HG03280 (cell line): Measurements from ENCODE around the gene BBS4.
"Not testable (repeated sequence)": the region's sequence is repeated elsewhere in the genome, so short reads cannot be mapped to it uniquely, and the experiment has no call there.

Experiments used
- ATAC-seq: cut with Tn5 transposase; IDR thresholded peaks from one replicate; pipeline ENCODE4 v1.9.1; 2021; ENCODE audit warnings: mild to moderate bottlenecking, moderate library complexity; ENCODE audit not compliant: unreplicated experiment

BBS4 gene

GRCh38 chr15:72698938-72699337 lies 12.9 kb downstream of the BBS4 start:
- no peak for ATAC-seq

GRCh38 chr15:72700076-72700475 lies 14.1 kb downstream of the BBS4 start:
- ATAC-seq, result no peak

GRCh38 chr15:72706266-72706665 lies 20.3 kb downstream of the BBS4 start:
- ATAC-seq, result no peak

- not testable (repeated sequence) for ATAC-seq
These were observed 22.7 kb downstream of the BBS4 start for GRCh38 chr15:72708551-72709303.

GRCh38 chr15:72722071-72722696 lies 36.2 kb downstream of the BBS4 start:
- ATAC-seq, result no peak

- ATAC-seq, result no peak
These were observed 38.0 kb downstream of the BBS4 start for GRCh38 chr15:72724028-72724427.

GRCh38 chr15:72725446-72725845 lies 39.4 kb downstream of the BBS4 start:
- ATAC-seq, result no peak

- ATAC-seq, result not testable (repeated sequence)
These were observed 39.8 kb downstream of the BBS4 start for GRCh38 chr15:72725851-72726250.

GRCh38 chr15:72727154-72727553 lies 41.1 kb downstream of the BBS4 start:
- ATAC-seq, result no peak

GRCh38 chr15:72728249-72728648 lies 42.2 kb downstream of the BBS4 start:
- ATAC-seq, result not testable (repeated sequence)

- no peak for ATAC-seq
These were observed 42.8 kb downstream of the BBS4 start for GRCh38 chr15:72728821-72729220.

GRCh38 chr15:72732086-72732485 lies 46.1 kb downstream of the BBS4 start:
- no peak for ATAC-seq

GRCh38 chr15:72732516-72732915 lies 46.5 kb downstream of the BBS4 start:
- no peak for ATAC-seq

GRCh38 chr15:72733941-72734738 lies 48.1 kb downstream of the BBS4 start:
- no peak for ATAC-seq

GRCh38 chr15:72735111-72735510 lies 49.1 kb downstream of the BBS4 start:
- no peak for ATAC-seq

GRCh38 chr15:72737061-72737460 lies 51.1 kb downstream of the BBS4 start:
- no peak for ATAC-seq

GRCh38 chr15:72737723-72738122 lies 51.7 kb downstream of the BBS4 start:
- no peak for ATAC-seq

GRCh38 chr15:72740219-72740618 lies 54.2 kb downstream of the BBS4 start:
- ATAC-seq, result peak; percentile 76

- no peak for ATAC-seq
These were observed 63.7 kb downstream of the BBS4 start for GRCh38 chr15:72749700-72750099.

GRCh38 chr15:72751751-72752455 lies 65.9 kb downstream of the BBS4 start:
- no peak for ATAC-seq

GRCh38 chr15:72754096-72754495 lies 68.1 kb downstream of the BBS4 start:
- ATAC-seq, result no peak
